ENCODE results near the gene PRKCH.
"Not testable (repeated sequence)": the region's sequence is repeated elsewhere in the genome, so short reads cannot be mapped to it uniquely, and the experiment has no call there.

The PRKCH gene

DNA sequence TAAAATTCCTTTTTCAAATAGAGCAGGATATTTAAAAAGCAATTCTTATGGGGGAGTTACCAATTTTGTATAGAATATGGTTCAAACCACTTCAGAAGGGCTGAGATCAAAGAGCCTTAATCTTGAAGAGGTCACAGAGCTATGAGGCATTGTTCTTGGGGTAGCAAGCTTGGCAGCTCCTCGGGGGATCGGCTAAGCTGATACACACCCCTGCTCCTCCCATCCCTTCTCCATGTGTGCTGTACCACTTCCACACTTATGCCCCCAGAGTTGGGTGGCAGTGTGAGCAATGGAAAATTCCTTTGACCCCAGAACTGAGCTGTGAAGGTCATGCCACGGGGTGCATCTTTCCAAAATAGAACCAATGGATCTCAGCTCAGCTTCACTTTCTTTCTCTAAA lies 25.2 kb upstream of the PRKCH start:
- peaks cover 2% of the 10 kb centered on the region for H3K36me3 Mint-ChIP-seq (ENCODE audit: low read depth)
- H3K27ac Mint-ChIP-seq, result no peak overlapping the region
- peaks cover 26% of the 10 kb centered on the region for H3K4me1 Mint-ChIP-seq (ENCODE audit: low read depth)
- no peak overlapping the region for H3K4me3 Mint-ChIP-seq
- H3K27me3 Mint-ChIP-seq (ENCODE audit: low read depth), result no peaks in the 10 kb centered on the region
- no peaks in the 10 kb centered on the region for H3K9me3 Mint-ChIP-seq

DNA sequence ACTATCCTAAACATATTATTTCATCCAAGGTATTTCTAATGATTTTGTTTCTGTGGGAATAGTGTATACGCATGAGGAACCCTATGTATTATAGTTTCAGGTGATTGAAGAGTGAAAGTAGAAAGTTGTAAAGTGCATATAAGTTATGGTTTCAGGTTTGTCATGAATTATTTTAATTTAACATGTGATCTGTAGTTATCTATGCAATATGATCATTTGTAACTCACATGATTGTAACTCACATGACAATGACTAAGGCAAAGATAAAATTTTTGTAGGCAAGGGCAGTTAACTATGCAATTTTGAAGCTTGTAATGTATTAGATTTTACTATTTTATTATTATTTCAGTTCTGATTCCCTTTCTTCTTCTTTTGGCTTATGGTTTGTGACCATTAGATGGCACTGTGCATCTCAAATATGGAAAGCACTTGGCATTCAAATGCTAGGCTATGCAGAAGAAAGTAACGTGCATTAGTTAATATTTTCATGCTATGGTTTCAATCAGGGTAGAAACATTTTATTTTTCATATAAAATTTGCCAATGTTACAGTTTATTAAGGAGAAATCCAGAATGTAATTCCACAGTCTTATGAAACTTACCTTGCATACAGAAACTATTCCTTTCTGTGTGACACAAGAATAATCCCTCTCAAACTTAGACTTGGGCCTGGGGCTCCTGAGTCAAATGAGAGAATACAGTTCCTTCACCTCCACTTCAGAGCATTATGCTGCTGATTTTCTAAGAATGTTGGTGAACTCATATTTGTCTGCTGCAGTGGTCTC lies 24.5 kb upstream of the PRKCH start:
- peaks cover 3% of the 10 kb centered on the region for H3K36me3 Mint-ChIP-seq (ENCODE audit: low read depth)
- no peaks in the 10 kb centered on the region for H3K9me3 Mint-ChIP-seq
- H3K27me3 Mint-ChIP-seq (ENCODE audit: low read depth), result no peaks in the 10 kb centered on the region
- peaks cover 26% of the 10 kb centered on the region for H3K4me1 Mint-ChIP-seq (ENCODE audit: low read depth)
- H3K4me3 Mint-ChIP-seq, result no peak overlapping the region
- H3K27ac Mint-ChIP-seq, result no peak overlapping the region

DNA sequence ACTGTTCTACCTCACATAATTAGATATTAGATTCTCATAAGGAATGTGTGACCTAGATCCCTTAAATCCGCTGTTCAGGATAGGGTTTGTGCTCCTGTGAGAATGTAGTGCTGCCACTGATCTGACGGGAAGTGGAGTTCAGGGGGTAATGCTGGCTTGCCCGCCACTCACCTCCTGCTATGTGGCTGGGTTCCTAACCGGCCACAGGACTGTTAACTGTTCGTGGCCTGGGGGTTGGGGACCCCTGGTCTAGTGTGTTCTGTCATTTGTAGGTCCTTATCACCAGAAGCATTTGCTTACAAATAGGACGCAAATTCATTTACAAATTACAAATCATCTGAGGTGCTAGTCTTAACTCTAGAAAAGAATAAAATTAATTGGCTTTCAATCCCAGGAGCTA lies 23.8 kb upstream of the PRKCH start:
- no peak overlapping the region for H3K27ac Mint-ChIP-seq
- no peak overlapping the region for H3K4me3 Mint-ChIP-seq
- no peaks in the 10 kb centered on the region for H3K9me3 Mint-ChIP-seq
- peaks cover 3% of the 10 kb centered on the region for H3K36me3 Mint-ChIP-seq (ENCODE audit: low read depth)
- H3K27me3 Mint-ChIP-seq (ENCODE audit: low read depth), result no peaks in the 10 kb centered on the region
- peaks cover 26% of the 10 kb centered on the region for H3K4me1 Mint-ChIP-seq (ENCODE audit: low read depth)

DNA sequence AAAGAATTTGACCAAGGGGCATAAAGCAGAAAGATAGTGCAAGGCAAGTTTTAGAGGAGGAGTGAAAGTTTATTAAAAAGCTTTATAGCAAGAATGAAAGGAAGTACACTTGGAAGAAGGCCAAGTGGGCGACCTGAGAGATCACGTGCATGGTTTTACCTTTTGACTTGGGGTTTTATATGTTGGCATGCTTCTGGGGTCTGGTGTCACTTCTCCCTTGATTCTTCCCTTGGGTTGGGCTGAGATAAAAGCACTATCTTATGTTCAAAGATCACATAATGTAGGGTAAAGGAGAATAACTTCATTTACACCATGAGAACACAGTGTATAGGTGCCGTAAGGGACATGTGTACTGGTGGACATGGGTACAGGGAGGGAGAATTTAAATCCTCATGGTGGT lies 22.6 kb upstream of the PRKCH start:
- no peaks in the 10 kb centered on the region for H3K27me3 Mint-ChIP-seq (ENCODE audit: low read depth)
- H3K36me3 Mint-ChIP-seq (ENCODE audit: low read depth), result peaks cover 3% of the 10 kb centered on the region
- H3K27ac Mint-ChIP-seq, result no peak overlapping the region
- no peak overlapping the region for H3K4me3 Mint-ChIP-seq
- H3K4me1 Mint-ChIP-seq (ENCODE audit: low read depth), result peaks cover 26% of the 10 kb centered on the region
- H3K9me3 Mint-ChIP-seq, result no peaks in the 10 kb centered on the region

DNA sequence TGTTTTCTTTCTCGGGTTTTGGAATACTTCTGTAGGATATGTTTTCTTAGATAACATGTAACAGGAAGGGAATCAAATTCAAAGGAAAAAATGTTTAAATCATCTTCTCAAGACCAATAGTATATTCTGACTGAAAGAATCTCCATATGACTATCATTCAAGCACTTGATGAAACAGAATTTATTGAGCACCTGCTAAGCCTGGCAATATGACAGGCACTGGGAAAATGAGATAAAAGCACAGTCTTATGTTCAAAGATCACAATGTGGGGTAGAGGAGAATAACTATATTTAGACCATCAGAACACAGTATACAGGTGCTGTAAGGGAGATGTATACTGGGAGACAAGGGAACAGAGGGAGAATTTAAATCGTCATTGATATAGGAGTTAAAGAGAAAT lies 21.2 kb upstream of the PRKCH start:
- H3K4me3 Mint-ChIP-seq, result no peak overlapping the region
- no peaks in the 10 kb centered on the region for H3K9me3 Mint-ChIP-seq
- peaks cover 8% of the 10 kb centered on the region for H3K36me3 Mint-ChIP-seq (ENCODE audit: low read depth)
- H3K4me1 Mint-ChIP-seq (ENCODE audit: low read depth), result peaks cover 26% of the 10 kb centered on the region
- H3K27me3 Mint-ChIP-seq (ENCODE audit: low read depth), result no peaks in the 10 kb centered on the region
- no peak overlapping the region for H3K27ac Mint-ChIP-seq

DNA sequence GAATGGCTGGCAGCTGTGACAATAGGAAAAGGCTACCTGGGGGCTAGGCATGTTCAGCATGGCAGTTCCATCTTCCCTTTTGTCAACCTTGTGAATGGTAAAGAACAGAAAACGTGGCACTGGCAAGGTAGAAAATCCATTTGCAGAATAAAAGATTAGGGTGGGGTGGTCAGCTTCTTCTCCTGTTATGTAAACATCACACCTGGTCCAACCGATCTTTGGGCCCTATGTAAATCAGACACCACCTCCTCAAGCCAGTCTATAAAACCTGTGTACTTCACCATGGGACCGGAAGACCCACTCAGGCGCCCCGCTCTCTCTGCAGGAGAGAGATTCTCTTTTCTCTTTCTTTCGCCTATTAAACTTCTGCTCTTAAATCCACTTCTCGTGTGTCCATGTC lies 20.6 kb upstream of the PRKCH start:
- Mint-ChIP-seq H3K9me3 (peaks cover 4% of the 10 kb centered on the region), H3K4me3 (no peak overlapping the region), H3K36me3 (ENCODE audit: low read depth) (peaks cover 12% of the 10 kb centered on the region), H3K4me1 (ENCODE audit: low read depth) (peaks cover 25% of the 10 kb centered on the region), H3K27me3 (ENCODE audit: low read depth) (no peaks in the 10 kb centered on the region), H3K27ac (no peak overlapping the region)

DNA sequence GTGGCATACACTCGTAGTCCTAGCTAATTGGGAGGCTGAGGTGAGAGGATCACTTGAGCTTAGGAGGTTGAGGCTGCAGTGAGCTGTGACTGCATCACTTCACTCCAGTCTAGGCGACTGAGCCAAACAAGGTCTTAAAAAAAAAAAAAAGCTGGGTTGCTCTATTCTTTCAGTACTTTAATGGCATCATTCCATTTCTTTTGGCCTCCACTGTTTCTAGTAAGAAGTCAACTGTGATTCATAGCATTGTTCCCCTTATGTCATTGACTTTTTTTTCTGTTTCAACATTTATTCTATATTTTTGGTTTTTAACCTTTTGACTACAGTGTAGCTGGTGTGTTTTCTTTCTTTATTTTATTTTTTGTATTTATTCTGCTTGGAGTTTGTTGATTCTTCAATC lies 16.7 kb upstream of the PRKCH start:
- peaks cover 14% of the 10 kb centered on the region for H3K4me1 Mint-ChIP-seq (ENCODE audit: low read depth)
- no peak overlapping the region for H3K27ac Mint-ChIP-seq
- H3K27me3 Mint-ChIP-seq (ENCODE audit: low read depth), result no peaks in the 10 kb centered on the region
- H3K9me3 Mint-ChIP-seq, result peaks cover 18% of the 10 kb centered on the region
- H3K36me3 Mint-ChIP-seq (ENCODE audit: low read depth), result peaks cover 26% of the 10 kb centered on the region
- H3K4me3 Mint-ChIP-seq, result no peak overlapping the region

DNA sequence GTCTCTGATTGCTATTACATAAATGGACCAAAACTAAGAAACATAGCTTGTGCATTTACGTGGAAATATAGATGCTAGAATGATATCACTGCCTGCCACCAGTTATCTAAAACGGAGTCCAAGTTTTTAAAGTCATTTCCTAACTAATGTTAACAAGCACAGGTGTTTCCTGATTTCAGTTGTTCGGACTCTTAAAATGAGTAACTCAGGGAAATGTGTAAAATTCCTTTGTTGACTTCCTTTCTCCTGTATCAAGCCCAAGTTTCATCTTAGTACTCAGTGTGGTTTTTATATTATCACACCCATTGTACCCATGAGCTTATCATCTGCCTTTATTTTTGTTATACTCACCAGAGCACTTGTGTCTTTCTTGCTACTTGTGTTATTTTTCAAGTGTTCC lies 13.2 kb upstream of the PRKCH start:
- no peaks in the 10 kb centered on the region for H3K27me3 Mint-ChIP-seq (ENCODE audit: low read depth)
- H3K36me3 Mint-ChIP-seq (ENCODE audit: low read depth), result peaks cover 46% of the 10 kb centered on the region
- no peak overlapping the region for H3K27ac Mint-ChIP-seq
- peaks cover 45% of the 10 kb centered on the region for H3K9me3 Mint-ChIP-seq
- peaks cover 9% of the 10 kb centered on the region for H3K4me1 Mint-ChIP-seq (ENCODE audit: low read depth)
- H3K4me3 Mint-ChIP-seq, result no peak overlapping the region

DNA sequence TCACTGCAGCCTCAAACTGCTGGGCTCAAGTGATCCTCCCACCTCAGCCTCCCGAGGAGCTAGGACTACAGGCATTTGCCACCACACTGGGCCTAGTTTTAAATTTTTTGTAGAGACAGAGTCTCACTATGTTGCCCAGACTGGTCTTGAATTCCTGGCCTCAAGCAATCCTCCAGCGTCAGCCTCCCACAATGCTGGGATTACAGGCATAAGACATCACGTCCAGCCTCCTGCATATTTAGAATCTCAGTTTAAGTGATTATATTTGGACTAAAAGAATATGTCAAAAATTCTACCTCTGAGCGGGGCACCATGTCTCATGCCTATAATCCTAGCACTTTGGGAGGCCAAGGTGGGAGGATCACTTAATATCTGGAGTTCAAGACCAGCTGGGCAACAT lies 12.7 kb upstream of the PRKCH start:
- not testable (repeated sequence) for H3K4me1 Mint-ChIP-seq (ENCODE audit: low read depth); H3K4me3 Mint-ChIP-seq; H3K27me3 Mint-ChIP-seq (ENCODE audit: low read depth); H3K27ac Mint-ChIP-seq
- Mint-ChIP-seq H3K36me3 (ENCODE audit: low read depth) (peaks cover 48% of the 10 kb centered on the region), H3K9me3 (peaks cover 48% of the 10 kb centered on the region)

DNA sequence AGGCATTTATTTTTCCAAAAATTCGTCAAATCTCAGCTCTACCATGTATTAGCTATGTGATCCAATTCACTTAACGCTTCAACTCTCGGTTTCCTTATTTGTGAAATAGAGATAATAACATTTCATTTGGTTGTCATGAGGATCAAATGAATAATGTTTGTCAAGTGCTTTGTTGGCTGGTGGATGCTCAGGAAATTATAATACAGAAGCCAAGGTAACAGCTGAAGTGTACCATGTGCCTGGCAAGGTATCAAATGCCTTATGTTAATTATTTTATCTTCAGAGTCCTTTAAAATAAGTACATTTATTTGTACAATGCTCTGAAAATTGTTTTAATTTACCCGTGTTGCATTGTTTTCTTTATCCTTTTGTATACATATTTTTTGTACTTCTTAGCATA lies 6.1 kb upstream of the PRKCH start:
- Mint-ChIP-seq H3K27ac (no peak overlapping the region), H3K36me3 (ENCODE audit: low read depth) (peaks cover 21% of the 10 kb centered on the region), H3K27me3 (ENCODE audit: low read depth) (no peaks in the 10 kb centered on the region), H3K4me1 (ENCODE audit: low read depth) (no peaks in the 10 kb centered on the region), H3K9me3 (peaks cover 31% of the 10 kb centered on the region), H3K4me3 (no peak overlapping the region)

DNA sequence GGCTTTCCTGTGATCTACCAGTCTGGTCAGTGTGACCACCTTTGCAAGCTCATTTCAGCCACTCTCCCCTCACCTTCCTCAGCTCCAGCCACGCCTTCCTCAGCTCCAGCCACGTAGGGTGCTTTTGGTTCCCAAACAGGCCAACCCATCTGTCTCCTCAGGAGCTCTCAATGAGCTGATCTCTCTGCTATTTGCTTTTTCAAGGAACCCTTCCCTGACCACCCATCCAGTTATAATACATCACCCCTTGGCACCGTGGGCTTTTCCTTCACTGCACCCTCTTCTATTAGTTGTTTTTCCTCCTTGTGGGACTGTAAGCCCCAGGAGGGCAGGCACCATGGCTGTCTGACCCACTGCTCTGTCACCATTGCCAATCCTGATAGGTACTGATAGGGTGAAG lies 2.3 kb upstream of the PRKCH start:
- no peak overlapping the region for H3K4me3 Mint-ChIP-seq
- H3K4me1 Mint-ChIP-seq (ENCODE audit: low read depth), result peaks cover 7% of the 10 kb centered on the region
- H3K27ac Mint-ChIP-seq, result no peak overlapping the region
- no peaks in the 10 kb centered on the region for H3K27me3 Mint-ChIP-seq (ENCODE audit: low read depth)
- H3K9me3 Mint-ChIP-seq, result peaks cover 8% of the 10 kb centered on the region
- H3K36me3 Mint-ChIP-seq (ENCODE audit: low read depth), result peaks cover 20% of the 10 kb centered on the region

DNA sequence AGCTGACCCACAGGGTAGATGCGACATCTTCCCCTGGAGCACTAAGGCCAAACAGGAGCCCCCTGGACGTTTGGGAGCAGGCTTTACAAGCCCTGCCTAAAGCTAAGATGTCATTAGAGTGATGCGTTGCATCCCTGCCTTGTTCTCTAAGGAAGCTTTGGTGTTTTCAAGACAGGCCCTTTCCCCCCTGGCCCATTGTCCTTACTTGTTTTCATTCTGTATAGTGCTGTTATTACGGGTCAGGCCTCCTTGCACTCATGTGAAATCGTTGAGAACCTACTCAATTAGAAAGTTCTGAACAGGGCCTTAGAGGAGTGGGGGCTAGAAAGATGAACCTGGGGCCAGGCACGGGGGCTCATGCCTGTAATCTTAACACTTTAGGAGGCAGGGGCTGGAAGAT lies 1.7 kb upstream of the PRKCH start:
- Mint-ChIP-seq H3K27me3 (ENCODE audit: low read depth) (no peaks in the 10 kb centered on the region), H3K27ac (no peak overlapping the region), H3K4me1 (ENCODE audit: low read depth) (peaks cover 10% of the 10 kb centered on the region), H3K4me3 (no peak overlapping the region), H3K36me3 (ENCODE audit: low read depth) (peaks cover 19% of the 10 kb centered on the region), H3K9me3 (peaks cover 2% of the 10 kb centered on the region)

DNA sequence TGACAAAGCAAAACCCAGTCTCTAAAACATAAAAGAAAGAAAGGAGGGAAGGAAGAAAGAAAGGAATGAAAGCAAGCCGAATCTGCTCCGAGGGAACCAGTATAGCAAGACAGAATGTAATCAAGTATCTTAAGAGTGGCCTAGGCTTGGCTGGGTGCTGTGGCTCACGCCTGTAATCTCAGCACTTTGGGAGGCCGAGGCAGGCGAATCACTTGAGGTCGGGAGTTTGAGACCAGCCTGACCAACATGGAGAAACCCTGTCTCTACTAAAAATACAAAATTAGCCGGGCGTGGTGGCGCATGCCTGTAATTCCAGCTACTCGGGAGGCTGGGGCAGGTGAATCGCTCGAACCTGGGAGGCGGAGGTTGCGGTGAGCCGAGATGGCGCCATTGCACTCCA lies 1.2 kb upstream of the PRKCH start:
- not testable (repeated sequence) for H3K9me3 Mint-ChIP-seq; H3K27me3 Mint-ChIP-seq (ENCODE audit: low read depth); H3K4me3 Mint-ChIP-seq; H3K27ac Mint-ChIP-seq
- peaks cover 24% of the 10 kb centered on the region for H3K36me3 Mint-ChIP-seq (ENCODE audit: low read depth)
- peaks cover 14% of the 10 kb centered on the region for H3K4me1 Mint-ChIP-seq (ENCODE audit: low read depth)

DNA sequence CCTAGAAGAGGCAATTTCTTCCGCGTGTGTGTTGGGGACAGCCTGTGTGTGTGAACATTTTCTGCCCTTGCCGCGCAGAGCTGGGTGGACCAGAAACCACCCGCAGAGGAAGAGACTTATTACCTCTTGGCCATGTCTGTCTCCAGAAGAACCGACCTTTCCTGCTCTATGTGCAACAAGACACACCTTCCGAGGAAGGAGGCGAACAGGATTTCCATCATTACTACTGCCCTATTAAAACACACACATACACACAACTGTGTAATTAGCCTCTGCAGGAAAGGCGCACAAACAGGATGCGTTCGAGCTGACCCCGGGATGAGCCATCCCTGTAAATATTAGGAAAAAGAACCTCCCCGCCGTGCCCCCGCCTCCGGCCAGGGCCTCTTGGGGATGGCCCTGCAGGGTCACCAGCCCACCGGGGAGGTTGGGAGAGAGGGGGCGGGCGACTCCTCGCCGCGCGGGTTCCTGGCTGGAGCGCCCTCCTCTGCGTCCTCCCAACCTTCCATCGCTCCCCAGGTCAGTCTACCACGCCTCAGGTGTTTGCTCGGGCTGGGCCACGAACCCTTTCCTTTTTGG lies 484 bp upstream of the PRKCH start:
- H3K4me3 Mint-ChIP-seq, result peak overlapping the region; percentile 66
- peak overlapping the region; percentile 18 for H3K27ac Mint-ChIP-seq
- H3K9me3 Mint-ChIP-seq, result no peaks in the 10 kb centered on the region
- H3K4me1 Mint-ChIP-seq (ENCODE audit: low read depth), result peaks cover 20% of the 10 kb centered on the region
- peaks cover 31% of the 10 kb centered on the region for H3K36me3 Mint-ChIP-seq (ENCODE audit: low read depth)
- H3K27me3 Mint-ChIP-seq (ENCODE audit: low read depth), result no peaks in the 10 kb centered on the region

DNA sequence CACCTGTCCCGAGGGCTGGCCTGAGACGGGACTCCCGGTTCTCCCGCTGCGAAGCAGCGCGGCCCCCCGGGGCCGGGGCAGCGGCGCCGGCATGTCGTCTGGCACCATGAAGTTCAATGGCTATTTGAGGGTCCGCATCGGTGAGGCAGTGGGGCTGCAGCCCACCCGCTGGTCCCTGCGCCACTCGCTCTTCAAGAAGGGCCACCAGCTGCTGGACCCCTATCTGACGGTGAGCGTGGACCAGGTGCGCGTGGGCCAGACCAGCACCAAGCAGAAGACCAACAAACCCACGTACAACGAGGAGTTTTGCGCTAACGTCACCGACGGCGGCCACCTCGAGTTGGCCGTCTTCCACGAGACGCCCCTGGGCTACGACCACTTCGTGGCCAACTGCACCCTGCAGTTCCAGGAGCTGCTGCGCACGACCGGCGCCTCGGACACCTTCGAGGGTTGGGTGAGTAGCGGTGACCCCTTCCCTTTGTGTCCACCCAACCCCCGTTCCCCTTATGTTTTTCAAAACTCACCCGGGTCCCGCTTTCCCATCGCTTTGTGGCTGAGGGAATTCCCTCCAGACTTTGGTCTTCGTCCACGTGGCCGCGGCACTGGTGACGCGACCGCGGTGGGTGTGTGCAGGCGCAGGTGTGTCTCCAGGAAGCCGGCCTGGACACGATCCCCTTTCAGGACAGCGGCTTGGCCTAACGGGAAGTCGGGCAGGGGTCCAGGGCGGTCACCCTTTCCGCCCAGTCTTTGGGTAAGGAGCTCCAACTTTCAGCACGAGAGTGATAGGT lies 826 bp downstream of the PRKCH start:
- peak overlapping the region; percentile 84 for H3K27ac Mint-ChIP-seq
- peak overlapping the region; percentile 94 for H3K4me3 Mint-ChIP-seq
- no peaks in the 10 kb centered on the region for H3K27me3 Mint-ChIP-seq (ENCODE audit: low read depth)
- H3K9me3 Mint-ChIP-seq, result no peaks in the 10 kb centered on the region
- H3K36me3 Mint-ChIP-seq (ENCODE audit: low read depth), result peaks cover 43% of the 10 kb centered on the region
- peaks cover 32% of the 10 kb centered on the region for H3K4me1 Mint-ChIP-seq (ENCODE audit: low read depth)
